MG63 (cell line): ENCODE data around the gene CASZ1. TPM values are rescaled to one million over a fixed set of nuclear protein-coding genes. Genes with fewer than 3 reads are reported as not detected.

Experiments
- DNase-seq: peaks from one replicate; pipeline ENCODE4 v3.0.0-alpha.2; 2020
- H3K27me3 ChIP-seq: fragments of 250-450 bp; sonication (Bioruptor Pico); 2 replicates; pipeline ENCODE4 v1.5.1; 2020; ENCODE audit warnings: mild to moderate bottlenecking, moderate library complexity
- H3K36me3 ChIP-seq: fragments of 250-450 bp; sonication (Bioruptor Pico); 2 replicates; pipeline ENCODE4 v1.5.1; 2020; ENCODE audit warnings: mild to moderate bottlenecking, moderate library complexity
- H3K4me3 ChIP-seq: fragments of 250-450 bp; sonication (Bioruptor Pico); 2 replicates; pipeline ENCODE4 v1.5.1; 2020; ENCODE audit warnings: mild to moderate bottlenecking, moderate library complexity
- H3K9me3 ChIP-seq: fragments of 250-450 bp; sonication (Bioruptor Pico); 2 replicates; pipeline ENCODE4 v1.5.1; 2020; ENCODE audit warnings: mild to moderate bottlenecking, moderate library complexity
- total RNA-seq: library from RNA; depleted of rRNA; stranded (reverse); fragments of >200 nt; shearing (Covaris generic); gene quantifications from 2 replicates; pipeline ENCODE4 v1.2.3, GENCODE V29; 2014; ENCODE audit warnings: low replicate concordance

CASZ1 gene
- total RNA-seq, 1 experiment from 2014 or later, result 1.1 TPM

DNA sequence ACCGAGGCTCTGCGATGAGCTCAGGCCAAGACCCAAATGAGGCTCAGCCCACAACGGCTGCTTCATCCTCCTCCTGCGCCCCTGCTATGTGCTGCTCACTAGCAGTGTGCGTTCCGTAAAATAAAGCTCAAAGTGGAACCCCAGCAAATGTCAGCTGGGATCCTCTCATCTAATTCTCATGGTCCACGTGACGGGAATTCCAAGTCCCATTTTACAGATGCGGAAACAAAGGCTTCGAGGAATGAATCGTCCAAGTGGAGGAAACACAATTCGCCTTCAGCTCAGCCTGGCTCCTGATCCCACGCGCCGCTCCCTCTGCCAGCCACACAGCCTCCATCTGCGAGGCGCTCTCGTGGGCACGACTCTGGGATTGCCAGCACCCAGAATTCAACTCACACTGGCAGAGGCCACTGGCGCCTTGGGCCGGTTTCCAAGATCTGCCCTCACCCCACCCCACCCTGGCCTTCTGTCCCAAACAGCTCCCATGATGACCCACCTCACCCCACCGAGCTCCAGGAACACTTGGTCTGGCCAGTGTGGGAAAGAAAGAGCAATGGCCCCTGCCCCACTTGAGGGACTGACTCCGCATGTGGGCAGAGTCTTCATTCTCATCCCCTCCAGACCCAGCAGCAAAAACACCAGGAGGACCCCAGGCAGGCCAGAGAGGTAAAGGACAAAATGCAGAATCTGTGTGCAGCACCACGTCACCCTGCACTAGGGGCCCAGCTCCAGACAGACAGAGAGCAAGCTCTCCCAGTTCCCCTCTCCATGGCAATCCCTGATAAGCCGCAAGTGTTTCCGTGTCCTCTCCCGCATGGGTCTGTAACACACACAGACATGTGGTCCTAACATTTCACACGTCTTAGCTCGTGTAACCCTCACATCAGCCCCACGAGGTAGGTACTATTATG lies 10.5 kb downstream of the CASZ1 start:
- no peak for DNase-seq
- H3K27me3 ChIP-seq, result peaks cover 6% of the 10 kb centered on the region

DNA sequence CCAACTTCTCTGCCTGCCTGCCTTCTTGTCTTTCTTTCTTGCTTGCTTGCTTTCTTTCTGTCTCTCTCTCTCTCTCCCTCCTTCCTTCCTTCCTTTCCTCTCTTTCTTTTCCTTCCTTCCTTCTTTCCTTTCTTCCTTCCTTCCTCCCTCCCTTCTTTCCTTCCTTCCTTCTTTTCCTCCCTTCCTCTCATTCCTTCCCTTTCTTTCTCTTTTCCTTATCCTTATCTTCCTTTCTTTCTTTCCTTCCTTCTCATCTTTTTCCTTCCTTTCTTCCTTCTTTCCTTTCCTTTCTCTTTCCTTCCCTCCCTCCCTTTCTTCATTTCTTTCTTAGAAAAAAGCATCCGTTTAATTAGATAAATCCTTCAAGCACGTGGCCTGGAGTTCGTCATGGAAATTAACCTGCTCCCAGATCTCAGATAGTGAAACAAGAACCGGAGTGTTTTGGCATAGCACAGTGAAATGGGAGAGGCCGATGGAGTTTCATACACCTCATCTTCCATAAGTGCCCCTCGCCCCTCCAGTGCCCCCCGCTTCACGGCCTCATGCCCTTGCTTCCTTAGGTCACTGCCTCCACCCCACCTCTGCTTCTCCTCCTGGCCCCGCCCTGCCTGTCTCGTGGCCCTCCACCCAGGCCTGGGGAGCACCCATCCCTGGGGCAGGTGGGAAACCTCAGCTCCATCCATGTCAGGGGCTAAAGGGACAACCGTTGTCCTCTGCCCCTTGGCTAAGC lies 11.3 kb downstream of the CASZ1 start:
- no peak for DNase-seq
- no peaks in the 10 kb centered on the region for H3K36me3 ChIP-seq
- no peaks in the 10 kb centered on the region for H3K9me3 ChIP-seq
- no peak overlapping the region for H3K4me3 ChIP-seq
- peaks cover 2% of the 10 kb centered on the region for H3K27me3 ChIP-seq

More for the DNA sequence above, 10.5 kb downstream of the CASZ1 start:
- H3K4me3 ChIP-seq, result no peak overlapping the region
- no peaks in the 10 kb centered on the region for H3K36me3 ChIP-seq
- no peaks in the 10 kb centered on the region for H3K9me3 ChIP-seq

DNA sequence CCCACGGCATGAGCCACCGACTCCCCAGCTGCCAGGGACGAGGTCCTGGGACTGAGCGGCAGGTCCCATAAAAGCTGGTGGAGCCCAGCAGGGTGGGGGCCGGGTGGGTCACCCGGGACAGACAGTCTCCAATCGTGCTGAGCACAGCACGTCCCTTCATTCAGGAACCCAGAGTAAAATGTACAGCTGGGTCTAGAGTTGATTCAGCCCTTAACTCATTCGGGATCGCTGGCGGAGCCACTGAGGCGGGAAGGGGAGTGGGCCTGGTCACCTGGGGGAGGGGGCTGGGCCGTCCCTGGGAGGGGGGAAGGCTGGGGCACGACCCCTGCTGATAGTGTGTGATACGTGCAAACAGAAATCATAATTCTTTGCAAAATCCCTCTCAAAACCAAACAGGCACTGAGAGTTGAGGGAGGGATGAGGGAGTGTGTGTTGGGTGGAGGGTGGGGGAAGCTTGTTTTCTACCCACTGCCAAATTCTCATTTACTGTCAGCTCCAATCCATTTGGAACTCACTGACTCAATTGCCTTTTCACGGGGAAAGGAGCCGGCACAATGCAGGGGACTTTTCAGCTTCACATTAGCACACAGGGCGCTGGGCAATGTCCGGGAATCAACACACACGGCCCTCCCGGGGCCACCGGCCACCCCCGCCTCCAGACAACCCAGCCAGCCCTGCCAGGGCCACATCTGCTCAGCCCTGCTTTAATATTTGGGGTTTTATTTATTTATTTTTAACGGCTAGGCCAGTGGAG lies 13.8 kb downstream of the CASZ1 start:
- Histone ChIP-seq H3K36me3 (no peaks in the 10 kb centered on the region), H3K4me3 (no peak overlapping the region), H3K9me3 (no peaks in the 10 kb centered on the region), H3K27me3 (no peaks in the 10 kb centered on the region)
- no peak for DNase-seq

DNA sequence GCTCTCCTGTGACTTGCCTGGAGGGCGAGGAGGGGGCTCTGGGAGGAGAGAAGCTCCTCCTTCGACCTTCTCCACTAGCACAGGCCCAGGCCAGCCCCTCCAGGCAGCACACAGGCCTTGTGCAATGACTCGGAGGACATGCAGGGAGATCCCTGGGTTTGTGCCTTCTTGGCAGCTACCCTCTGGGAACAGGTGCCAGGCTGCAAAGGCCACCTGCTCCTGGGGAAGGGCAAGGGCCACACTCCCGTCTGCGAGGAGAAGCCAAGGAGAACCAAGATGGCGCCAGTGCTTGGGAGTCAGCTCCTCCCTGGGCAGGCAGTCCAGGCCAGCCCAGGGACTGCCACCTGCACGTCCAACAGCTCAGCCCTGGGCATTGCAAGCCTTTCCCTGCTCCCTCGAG lies 15.3 kb downstream of the CASZ1 start:
- DNase-seq, result no peak
- Histone ChIP-seq H3K4me3 (no peak overlapping the region), H3K9me3 (no peaks in the 10 kb centered on the region), H3K36me3 (no peaks in the 10 kb centered on the region), H3K27me3 (no peaks in the 10 kb centered on the region)

DNA sequence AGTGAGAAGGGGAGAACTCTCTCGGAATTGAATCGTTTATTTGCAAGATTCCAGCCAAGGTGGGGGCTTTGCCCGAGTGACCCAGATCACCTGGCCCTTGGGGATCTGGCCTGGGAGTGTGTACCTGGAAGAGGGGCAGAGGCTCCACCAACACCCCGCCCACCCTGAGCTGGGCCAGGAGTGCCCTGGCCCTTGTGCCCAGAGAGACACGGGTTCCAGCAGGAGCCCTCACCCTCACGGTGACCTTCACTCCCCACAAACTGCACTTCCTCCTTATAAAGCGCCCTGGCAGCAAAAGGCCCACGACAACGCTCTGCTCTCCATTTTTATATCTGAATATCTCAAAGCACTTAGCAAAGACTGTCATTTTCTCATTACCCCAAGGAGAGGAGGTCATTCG lies 16.6 kb downstream of the CASZ1 start:
- H3K36me3 ChIP-seq, result no peaks in the 10 kb centered on the region
- H3K27me3 ChIP-seq, result no peaks in the 10 kb centered on the region
- no peak for DNase-seq
- no peaks in the 10 kb centered on the region for H3K9me3 ChIP-seq
- H3K4me3 ChIP-seq, result no peak overlapping the region

DNA sequence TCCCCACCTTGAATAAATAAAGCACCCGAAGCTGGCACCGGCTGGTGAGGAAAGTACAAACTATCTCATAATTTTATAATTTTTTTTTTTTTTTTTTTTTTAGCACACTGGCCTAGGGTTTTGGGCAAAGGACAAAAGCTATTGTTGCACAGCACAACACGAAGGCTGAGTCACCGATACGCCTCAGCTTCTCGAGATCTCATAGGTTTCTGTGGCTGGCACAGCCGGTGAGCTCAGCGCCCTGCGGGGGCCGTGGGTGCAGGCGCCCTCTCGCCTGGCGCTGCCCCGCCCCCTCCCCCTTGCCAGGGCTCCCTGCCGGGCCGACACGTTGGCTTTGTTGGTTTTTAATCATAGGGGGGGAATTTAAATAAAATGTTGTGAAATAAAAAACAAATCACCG lies 17.2 kb downstream of the CASZ1 start:
- Histone ChIP-seq H3K4me3 (peak overlapping the region; percentile 3; the same call in 1 of the 2 replicates), H3K36me3 (no peaks in the 10 kb centered on the region), H3K9me3 (no peaks in the 10 kb centered on the region), H3K27me3 (no peaks in the 10 kb centered on the region)
- DNase-seq, result peak; percentile 94

DNA sequence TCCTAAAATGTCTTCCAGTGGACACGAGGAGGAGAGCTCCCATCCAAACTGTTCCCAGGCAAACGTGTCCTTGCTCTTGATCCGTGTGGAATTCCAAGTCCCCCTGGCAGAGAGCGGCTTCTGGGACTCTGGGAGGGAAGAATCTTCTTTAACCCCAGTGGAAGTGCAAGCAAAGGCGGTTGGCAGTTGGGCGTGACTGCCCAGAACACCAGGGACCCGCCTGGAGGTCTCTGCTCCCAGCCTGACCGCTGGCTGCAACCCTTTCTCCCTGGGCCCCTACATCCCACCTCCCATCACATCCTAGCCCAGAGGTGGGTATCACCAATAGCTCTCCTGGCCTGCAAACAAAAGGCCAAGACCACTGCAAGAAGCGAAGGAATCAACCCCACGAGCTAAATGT lies 17.8 kb downstream of the CASZ1 start:
- Histone ChIP-seq H3K4me3 (no peak overlapping the region), H3K36me3 (no peaks in the 10 kb centered on the region), H3K9me3 (no peaks in the 10 kb centered on the region), H3K27me3 (no peaks in the 10 kb centered on the region)
- peak; percentile 13 for DNase-seq

DNA sequence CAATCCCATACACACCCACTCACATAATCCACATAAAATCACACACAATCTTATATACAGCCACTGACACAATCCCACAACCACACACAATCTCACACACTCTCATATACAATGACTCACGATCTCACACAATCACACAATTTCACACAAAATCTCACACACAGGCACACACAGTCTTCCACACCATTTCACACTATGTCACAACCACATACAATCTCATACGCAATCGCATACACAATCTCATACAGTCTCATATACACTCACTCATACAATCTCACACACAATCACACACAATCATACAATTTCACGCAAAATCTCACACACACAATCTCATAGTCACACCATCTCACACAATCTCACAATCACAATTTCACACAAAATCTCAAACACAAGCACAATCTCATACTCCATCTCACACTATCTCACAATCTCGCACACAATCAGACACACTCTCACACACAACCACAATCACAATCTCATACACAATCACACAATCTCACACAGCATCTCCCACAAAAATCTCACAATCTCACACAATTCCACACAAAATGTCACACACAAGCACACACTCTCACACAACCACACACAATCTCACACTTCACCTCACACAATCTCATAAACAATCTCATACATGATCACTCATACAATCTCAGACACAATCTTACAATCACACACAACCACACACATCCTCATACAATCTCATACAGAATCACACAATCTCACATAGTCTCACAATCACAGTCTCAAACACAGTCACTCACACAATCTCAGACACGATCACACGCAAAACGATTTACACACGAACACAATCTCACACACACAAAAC lies 18.5 kb downstream of the CASZ1 start:
- DNase-seq, result no peak
- no peaks in the 10 kb centered on the region for H3K9me3 ChIP-seq
- no peak overlapping the region for H3K4me3 ChIP-seq
- no peaks in the 10 kb centered on the region for H3K27me3 ChIP-seq
- no peaks in the 10 kb centered on the region for H3K36me3 ChIP-seq

DNA sequence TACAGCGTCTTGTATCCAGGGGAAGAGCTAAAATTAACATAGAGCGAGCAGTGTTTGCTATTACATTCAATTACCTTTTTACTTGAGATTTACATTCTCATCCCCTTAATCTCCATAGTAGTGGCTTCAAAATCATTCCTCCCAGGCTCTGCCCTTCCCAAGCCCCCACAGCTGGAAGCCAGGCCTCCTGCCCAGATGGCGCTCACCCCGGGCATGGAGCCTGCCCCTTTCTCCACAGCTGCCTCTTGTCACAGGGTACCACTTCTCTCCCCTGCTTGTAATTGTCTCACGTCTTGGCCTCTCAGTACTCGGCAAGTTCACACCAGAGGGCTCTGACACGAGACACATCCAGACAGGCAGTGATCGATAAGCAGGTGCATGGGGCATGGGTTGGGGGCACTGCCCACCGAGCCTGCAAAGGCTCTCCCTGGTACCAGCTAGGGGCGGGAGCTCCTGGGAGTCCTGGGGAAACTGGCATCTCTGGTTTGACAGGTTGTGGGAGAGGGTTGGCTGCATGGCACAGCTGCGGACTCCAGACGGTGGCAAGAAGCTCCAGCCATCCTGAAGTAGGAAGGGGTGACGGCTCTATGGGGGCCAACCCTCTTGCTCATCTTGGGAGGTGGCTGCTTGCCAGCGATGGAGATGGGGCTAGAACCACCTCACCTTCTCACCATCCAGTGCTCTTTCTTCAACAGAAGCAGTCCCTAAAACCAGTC lies 20.1 kb downstream of the CASZ1 start:
- peak; percentile 56 for DNase-seq
- no peaks in the 10 kb centered on the region for H3K36me3 ChIP-seq
- no peaks in the 10 kb centered on the region for H3K27me3 ChIP-seq
- H3K4me3 ChIP-seq, result no peak overlapping the region
- H3K9me3 ChIP-seq, result no peaks in the 10 kb centered on the region

DNA sequence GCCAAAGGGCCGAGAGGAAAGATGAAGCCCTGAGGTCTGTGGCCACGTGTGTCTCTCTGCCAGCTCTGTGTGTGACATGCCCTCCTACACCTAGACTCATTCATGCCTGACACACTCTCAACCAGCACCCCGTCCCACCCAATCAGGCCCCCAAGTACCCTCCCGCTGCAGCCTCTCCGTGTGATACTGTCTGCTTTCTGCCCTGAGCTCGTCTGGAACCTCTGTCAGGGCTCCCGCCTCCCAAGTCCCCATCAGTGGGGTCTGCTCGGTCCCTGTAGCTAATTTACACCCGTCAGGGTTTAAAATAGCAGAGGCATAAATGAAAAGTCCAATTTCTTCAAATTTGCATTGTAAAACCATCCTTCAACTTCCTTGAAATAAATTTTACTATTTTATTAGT lies 20.7 kb downstream of the CASZ1 start:
- DNase-seq, result no peak
- no peaks in the 10 kb centered on the region for H3K36me3 ChIP-seq
- no peak overlapping the region for H3K4me3 ChIP-seq
- no peaks in the 10 kb centered on the region for H3K9me3 ChIP-seq
- H3K27me3 ChIP-seq, result no peaks in the 10 kb centered on the region

DNA sequence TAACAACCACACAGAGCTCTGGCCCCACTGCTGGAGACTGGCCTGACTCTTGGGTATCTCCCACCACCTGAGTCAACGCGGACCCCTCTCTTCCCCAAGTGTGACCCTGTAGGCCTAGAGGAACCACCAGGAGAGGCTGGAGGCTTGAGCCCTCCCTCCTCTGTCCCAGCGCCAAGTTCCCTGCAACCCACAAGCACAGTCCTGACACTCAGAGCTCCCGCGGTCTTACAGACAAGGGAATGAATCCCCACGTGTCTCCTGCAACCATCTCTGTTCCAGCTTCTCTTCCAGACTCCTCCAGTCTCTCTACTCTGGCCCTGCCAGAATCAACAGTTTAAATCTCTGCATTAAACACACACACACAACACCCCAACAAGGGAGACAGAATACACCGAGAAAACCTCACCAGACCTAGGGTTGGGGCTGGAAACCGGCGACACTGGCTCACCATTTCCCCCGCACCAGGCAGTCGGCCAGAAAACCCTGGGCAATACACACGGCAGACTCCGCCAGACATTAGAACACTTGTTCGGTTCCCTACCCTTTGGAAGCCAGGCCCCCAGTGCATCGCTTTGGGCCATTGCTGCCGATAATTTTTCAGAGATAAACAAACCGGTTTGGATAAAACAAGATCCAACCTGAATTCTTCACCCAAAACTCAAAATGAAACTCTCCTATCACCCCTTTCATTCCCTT lies 21.7 kb downstream of the CASZ1 start:
- no peaks in the 10 kb centered on the region for H3K36me3 ChIP-seq
- no peaks in the 10 kb centered on the region for H3K27me3 ChIP-seq
- no peak overlapping the region for H3K4me3 ChIP-seq
- H3K9me3 ChIP-seq, result no peaks in the 10 kb centered on the region
- DNase-seq, result no peak

DNA sequence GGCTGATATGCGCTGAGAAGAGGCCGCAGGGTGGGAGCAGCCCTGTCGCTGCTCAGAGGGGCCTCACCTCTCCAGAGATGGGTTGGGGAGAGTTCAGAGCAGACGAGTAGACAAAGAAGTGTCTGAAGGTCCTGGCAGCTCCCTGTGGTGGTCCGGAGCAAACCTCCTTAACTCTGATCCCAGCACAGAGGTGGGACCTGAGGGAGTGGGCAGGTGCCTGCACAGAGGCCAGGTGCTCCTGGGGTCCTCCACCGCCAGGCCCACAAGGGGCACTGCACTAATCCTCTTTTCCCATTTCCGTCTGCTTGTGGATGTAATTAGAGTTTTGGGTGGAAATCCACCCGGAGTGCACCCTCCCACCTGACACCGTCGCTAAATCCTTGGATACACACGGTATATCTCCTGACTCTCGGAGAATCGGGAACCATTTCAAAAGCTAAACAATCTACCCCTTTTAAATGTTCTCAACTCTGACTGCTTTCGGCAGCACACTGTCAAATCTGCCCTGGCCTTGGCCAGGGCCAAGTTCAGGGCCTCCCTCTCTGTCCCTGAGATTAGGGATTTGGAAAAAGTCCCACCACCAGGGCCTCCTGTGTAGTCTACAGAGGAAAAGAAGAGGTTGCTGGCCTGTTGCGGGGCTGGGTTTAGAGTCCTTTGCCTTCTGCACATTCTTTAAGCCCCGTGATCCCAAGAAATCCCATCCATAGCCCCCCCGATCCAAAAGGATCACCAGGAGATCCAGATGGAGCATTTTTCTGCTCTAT lies 22.4 kb downstream of the CASZ1 start:
- DNase-seq, result no peak
- Histone ChIP-seq H3K4me3 (no peak overlapping the region), H3K36me3 (no peaks in the 10 kb centered on the region), H3K9me3 (no peaks in the 10 kb centered on the region), H3K27me3 (no peaks in the 10 kb centered on the region)

DNA sequence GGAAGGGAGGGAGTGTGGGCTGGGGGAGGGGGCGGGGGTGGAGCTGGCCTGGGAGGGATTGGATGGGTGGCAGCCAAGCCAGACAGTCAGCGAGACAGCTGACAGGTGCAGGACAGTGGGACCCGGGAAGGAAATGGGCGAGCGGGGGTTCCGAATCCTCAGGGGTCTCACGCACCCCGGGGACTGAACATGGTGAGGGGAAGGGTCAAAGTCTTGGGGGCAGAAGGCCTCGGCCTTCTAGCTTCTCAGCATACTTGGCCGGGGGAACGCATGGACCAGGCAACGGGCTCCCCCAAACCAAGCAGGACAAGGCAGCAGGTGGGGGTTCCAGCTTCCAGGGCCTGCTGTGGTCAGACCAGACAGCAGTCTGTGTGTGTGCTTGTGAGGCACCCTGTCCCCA lies 23.1 kb downstream of the CASZ1 start:
- Histone ChIP-seq H3K9me3 (no peaks in the 10 kb centered on the region), H3K4me3 (no peak overlapping the region), H3K27me3 (no peaks in the 10 kb centered on the region), H3K36me3 (no peaks in the 10 kb centered on the region)
- DNase-seq, result no peak

DNA sequence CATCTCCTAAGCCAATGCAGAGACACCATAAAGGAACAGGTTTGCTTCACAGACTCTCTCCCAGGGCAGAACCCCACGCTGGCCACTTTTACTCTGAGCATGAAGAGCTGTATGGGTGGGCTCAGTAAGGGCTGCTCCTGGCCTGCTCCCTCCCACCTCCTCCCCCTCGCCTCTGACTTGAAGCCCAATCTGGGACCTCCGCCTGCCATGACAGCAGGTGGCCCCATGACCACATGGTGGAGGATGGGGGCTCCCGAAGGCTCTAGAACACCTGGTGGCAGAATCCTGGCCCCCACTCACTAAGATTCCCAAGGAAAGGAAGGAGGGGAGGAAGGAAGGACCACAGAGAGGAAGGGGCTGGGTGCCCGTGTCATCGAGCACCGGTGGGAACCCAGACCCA lies 23.7 kb downstream of the CASZ1 start:
- DNase-seq, result no peak
- H3K4me3 ChIP-seq, result no peak overlapping the region
- H3K36me3 ChIP-seq, result no peaks in the 10 kb centered on the region
- H3K9me3 ChIP-seq, result no peaks in the 10 kb centered on the region
- H3K27me3 ChIP-seq, result no peaks in the 10 kb centered on the region

DNA sequence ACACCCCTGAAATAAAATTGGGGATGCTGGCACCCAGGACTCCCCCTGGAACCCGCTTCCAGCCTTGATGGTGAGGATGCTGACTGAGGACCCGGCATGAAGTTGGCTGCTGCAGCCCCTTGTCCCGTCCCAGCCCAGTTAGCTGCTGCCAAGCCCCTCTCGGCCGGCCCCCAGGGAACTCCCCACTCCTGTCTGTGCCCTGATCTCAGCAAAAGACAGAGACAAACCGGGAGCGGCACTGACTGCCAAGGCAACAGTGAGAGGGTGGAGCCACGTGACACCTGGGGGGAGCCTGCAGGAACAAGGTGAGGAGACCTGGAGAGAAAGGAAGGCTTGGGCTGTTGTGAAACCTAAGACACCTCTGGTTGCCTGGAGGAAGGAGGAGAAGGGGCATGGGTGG lies 24.7 kb downstream of the CASZ1 start:
- Histone ChIP-seq H3K9me3 (no peaks in the 10 kb centered on the region), H3K36me3 (no peaks in the 10 kb centered on the region), H3K27me3 (no peaks in the 10 kb centered on the region), H3K4me3 (no peak overlapping the region)
- DNase-seq, result no peak
